Ovary (tissue), 3 donors: ENCODE results near the gene DCAF4.

Experiments
- EP300 ChIP-seq: sonication (generic); formaldehyde crosslinking; IDR thresholded peaks from one replicate; pipeline ENCODE4 v1.6.1; 2017; ENCODE audit warnings: antibody characterized with exemption
- POLR2A ChIP-seq: fragments of 450-650 bp; IDR thresholded peaks from one replicate; pipeline ENCODE4 v1.6.1; 2017; ENCODE audit warnings: antibody characterized with exemption, mild to moderate bottlenecking, moderate library complexity
- TF ChIP-seq, protein P1 (sequence below), 3 donors: fragments of 450-650 bp in 2 of 3; fragments of 200-600 bp in 1 of 3; IDR thresholded peaks; one replicate each; pipeline versions ENCODE4 v1.5.1 to v1.8.0; 2016 to 2022; ENCODE audit warnings: antibody characterized with exemption in 3 of 3, mild to moderate bottlenecking in 1 of 3
- donor health status: DM: no; HTN: no; CAD: no.

DNA sequence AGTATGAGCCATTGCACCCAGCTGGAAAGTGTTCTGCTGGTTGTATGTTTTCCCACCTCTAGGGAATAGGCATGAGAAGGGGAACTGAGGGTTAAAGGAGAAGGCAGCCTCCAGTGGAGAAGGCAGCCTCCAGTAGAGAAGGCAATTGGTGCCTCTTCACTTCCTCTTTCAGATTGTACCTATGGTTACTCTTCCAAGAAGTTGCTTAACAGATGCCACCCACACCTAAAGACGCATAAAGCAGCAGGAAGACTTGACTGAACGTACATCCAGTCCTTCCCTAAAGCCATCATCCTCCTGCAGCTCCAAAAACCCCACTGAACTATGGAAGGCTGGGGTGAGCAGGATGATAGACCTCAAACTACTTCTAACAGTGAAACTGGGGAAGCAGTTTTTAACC, 45.4 kb upstream of the DCAF4 start:
- TF ChIP-seq POLR2A (no peak), EP300 (no peak)
- TF ChIP-seq, protein P1, sequence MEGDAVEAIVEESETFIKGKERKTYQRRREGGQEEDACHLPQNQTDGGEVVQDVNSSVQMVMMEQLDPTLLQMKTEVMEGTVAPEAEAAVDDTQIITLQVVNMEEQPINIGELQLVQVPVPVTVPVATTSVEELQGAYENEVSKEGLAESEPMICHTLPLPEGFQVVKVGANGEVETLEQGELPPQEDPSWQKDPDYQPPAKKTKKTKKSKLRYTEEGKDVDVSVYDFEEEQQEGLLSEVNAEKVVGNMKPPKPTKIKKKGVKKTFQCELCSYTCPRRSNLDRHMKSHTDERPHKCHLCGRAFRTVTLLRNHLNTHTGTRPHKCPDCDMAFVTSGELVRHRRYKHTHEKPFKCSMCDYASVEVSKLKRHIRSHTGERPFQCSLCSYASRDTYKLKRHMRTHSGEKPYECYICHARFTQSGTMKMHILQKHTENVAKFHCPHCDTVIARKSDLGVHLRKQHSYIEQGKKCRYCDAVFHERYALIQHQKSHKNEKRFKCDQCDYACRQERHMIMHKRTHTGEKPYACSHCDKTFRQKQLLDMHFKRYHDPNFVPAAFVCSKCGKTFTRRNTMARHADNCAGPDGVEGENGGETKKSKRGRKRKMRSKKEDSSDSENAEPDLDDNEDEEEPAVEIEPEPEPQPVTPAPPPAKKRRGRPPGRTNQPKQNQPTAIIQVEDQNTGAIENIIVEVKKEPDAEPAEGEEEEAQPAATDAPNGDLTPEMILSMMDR (IDR thresholded peaks at IDR 0.05): no peak
